Measurements from ENCODE around the gene POLN.
"Not testable (repeated sequence)": the region's sequence is repeated elsewhere in the genome, so short reads cannot be mapped to it uniquely, and the experiment has no call there.

POLN gene

GRCh38 chr4:2212831-2213230, 29.1 kb downstream of the POLN start:
- no peak for DNase-seq

DNA sequence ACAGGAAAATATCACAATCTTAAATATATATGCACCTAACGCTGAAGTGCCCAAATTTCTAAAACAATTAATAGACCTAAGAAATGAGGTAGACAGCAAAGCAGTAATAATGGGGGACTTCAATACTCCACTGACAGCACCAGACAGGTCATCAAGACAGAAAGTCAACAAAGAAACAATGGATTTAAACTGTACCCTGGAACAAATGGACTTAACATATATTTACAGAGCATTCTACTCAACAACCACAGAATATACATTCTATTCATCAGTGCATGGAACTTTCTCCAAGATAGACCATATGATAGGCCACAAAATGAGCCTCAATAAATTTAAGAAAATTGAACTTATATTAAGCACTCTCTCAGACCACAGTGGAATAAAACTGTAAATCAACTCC, 39.1 kb downstream of the POLN start:
- DNase-seq: not testable (repeated sequence)

DNA sequence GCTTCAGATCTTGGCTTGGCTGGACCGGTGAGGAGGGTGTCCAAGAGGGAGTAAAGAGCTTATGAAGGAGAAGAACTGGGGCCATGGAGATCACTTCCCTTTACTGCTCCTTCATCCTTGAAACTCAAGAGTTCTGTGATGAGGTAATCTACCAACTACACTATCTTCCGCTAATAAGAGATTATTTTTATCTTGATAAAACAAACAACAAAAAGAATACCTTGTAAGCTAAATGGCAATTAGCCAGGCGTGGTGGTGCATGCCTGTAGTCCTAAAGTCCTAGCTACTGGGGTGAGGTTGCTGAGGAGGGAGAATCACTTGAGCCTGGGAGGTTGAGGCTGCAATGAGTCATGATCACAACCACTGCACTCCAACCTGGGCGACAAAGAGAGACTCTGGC, 47.4 kb downstream of the POLN start:
- DNase-seq: no peak

GRCh38 chr4:2193326-2193725, 48.6 kb downstream of the POLN start:
- DNase-seq: no peak

- DNase-seq: no peak
Observed at GRCh38 chr4:2186865-2187172, 55.1 kb downstream of the POLN start.

DNA sequence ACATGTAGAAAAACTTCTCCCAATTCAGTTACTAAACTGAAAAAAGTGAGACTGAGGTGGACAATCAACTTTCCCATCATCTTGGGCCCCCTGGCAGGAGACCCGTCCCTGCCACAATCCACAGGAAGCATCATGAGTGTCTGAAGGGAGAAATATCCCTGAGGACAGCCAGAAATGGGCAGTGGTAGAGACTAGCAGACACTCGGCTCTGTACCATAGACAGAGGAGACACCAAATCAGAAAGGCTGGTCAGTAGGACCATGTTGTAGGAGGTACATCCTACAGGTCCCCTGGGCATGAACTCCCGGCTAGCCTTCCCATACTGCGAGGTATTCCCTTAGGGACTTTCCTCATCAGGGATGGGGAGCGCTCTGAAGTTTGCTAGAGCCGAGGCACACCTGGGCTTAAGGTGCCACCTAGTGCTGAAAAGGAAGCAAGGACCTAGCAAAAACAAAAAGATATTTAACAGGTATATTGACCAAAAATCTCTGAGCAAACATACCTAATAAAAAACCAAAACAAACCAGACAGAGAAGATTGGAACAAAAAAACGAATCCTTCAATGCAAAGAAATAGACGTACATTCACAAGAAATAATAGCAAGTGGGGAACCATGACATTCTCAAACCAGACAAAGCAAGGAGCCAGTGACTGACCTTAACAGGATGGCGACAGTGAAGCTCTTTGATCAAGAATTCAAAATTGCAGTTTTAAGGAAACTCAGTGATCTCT, 55.6 kb downstream of the POLN start:
- DNase-seq: no peak

DNA sequence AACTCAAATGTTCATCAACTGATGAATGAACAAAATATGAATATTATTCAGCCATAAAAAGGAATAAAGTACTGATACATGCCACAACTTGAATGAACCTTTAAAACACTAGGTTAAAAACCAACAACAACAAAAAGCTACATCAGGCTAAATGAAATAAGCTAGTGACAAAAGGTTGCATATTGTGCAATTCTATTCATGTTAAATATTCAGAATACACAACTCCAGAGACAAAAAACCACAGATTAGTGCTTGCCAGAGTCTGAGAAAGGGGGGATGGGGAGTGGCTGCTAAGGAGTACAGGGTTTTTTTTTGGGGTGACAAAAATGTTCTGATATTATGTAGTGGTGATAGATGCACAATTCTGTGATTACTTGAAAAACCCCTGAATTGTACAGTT, 58.5 kb downstream of the POLN start:
- no peak for DNase-seq

DNA sequence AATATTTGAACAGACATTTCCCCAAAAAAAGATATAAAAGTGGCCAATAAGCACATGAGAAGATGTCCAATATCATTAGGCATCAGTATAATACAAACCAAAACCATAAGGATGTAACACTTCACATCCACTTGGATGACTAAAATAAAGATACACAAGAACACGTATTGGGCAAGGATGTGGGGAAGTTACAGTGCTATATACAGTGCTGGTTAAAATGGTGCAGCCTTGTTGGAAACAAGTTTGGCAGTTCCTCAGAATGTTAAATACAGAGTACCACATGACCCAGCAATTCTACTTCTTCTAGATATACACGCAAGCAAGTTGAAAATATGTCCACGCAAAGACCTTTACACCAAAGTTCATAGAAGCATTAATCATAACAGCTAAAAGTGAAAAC, 58.9 kb downstream of the POLN start:
- no peak for DNase-seq

DNA sequence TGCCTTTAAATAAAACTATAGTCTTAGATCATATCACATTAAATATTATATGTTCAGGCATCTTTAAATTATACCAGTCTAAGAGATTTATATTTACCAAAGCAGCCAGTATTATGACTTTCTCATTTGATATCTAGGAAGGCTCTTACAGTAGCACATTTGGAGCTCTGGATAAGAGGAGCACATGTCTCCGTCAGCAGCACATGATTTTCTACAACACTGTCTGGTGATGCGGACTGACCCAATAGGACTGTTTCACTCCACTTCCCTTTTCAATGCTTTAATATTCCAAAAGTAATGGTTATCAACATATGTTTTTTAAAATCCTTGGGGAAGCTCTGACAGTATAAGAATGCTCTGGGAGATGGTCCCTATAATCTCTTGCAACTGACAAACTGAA, 61.5 kb downstream of the POLN start:
- no peak for DNase-seq

DNA sequence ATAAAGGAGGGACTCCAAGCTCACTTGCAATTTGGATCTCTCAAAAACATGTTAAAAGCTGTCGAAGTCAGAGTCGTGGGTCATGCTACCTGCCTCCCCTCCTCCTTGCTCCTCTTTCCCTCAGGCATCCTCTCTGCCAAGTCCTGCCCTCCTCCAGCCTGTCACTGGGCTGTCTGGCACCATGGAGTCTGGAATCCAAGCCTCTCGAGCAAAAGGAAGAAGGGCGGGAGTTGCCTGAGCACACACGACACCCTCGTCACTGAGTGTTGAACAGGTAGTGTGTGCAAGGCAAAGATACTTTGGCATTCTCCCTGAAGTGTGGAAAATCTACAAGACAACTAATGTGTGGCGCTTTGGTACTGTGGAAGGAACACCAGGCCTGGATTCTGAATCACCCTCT, 62.2 kb downstream of the POLN start:
- DNase-seq: no peak

- no peak for DNase-seq
Observed at GRCh38 chr4:2178986-2179385, 62.9 kb downstream of the POLN start.

- DNase-seq: no peak
Observed at GRCh38 chr4:2177443-2178093, 64.4 kb downstream of the POLN start.

DNA sequence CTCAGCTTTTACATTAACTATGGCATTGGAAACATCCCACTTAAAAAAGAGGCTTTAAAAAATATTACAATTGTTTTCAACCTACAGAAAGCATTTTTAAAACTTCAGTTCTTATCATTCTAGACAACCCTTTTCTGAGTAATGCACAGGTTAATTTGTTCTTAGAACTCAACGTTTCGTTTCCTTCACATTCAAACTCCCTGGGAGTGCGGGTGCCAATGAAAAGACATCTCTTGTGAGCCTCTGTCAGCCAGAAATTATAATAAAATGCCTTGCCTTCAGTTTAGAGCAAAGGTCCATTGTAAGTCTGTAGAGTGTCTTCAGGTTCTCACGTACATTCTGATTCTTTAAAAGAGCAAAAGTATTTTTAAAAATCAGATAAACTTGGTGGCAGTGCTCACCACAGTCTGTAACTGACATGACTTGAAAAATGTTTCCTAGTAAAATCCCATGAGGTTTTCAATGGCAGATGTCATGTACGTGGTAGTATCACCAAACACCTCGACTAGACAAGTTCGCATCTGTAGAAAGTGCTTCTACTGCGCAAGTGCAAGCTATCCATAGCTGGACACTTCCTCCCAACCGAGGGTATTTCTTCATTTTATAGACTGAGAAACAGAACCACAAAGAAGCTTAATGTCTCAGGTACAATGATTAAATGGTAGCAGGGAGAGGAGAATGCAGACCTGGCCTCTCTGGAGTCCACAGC, 65.8 kb downstream of the POLN start:
- no peak for DNase-seq

DNA sequence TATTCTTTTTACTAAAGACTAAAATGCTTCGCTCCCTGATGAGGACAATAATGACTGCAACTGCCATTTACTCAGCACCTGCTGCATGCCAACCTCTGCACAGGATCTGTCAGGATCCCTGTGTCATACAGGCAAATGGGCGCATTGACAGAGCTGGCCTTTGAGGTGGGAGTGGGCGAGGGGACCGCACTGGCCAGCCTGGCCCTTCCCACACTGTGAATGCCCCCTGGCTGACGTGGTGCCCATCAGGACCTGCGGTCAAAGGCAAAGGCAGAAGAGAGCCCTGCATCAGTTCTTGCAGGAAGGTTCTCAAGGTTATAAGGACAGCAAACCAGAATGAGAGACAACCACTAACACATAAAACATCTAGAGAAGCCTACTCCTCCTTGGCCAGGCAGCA, 67.9 kb downstream of the POLN start:
- no peak for DNase-seq

GRCh38 chr4:2172627-2173231, 69.2 kb downstream of the POLN start:
- peak in 3 of 6 experiments; percentile 3 to 50 (median 31) for DNase-seq

DNA sequence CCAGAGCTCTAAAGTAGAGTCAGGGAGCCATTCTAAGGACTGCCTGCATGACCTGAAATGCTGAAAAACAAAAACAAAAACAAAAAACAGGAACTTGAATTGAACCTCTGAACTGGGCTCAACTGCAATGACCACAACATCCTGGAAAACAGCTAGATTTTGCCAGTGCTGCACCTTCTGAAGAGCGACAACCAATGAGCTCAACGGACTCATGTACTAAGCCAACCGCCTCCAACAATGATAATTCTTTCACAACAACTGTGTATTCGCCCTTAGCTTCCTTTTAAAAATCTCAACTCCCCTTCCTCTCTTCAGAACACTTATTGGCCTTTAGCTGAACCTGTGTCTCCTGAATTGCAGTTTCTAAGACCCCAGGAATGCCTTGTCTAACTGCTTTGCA, 69.8 kb downstream of the POLN start:
- DNase-seq: peak in 1 of 6 experiments; percentile 24

DNA sequence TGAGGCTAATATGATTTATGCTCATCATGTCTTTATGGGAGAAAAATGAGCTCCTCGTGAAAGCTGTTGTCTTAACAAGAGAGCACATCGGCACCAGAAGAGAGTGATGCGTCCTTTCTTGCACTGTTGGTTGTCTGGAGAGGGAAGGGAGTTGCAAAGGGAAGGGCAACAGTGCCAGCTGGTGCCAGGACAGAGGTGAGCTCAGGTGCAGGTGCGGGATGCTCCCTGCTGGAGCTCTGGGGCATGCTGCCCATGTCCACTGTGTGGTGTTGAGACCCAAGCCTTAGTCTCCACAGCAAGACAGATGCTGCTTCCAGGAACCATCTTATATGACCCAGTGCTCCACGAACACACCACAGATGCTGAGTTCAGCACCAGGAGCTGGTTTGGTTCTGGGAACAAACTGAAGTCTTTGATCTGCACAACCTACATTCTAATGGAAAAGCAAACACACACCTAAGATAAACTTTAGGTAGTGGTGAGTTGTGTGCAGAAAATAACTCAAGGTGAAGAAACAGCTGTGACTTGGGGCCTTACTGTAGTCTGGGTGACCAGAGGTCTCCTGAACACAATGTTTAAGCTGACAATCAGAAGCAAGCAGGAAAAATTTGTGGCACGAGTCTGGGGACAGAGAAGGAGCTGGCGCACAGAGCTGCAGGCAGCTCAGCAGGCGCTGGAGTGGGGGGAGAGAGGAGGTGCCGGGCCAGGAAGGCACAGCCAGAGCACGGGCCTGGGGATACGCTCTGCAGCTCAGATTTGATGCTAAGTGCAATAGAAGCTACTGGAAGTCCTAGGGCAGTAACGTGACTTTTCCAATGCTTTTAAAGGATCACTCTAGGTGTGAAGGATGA, 73.2 kb downstream of the POLN start:
- no peak for DNase-seq

DNA sequence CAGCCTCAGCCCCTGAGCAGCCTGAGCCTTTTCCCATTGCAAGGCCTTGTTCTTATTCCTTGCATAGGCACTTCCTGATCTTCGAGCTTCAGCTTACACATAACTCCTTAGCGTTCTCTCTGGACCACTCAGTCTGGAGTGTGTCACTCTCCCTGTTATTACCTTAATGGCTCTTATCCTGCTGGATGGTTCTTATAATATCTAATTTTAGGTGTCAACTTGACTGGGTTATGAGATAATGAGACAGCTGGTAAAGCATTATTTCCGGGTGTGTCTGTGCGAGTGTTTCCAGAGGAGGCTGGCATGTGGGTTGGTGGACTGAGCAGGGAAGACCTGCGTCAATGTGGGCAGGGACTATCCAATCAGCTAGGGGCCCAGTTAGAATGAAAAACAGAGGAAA, 75.7 kb downstream of the POLN start:
- no peak for DNase-seq

DNA sequence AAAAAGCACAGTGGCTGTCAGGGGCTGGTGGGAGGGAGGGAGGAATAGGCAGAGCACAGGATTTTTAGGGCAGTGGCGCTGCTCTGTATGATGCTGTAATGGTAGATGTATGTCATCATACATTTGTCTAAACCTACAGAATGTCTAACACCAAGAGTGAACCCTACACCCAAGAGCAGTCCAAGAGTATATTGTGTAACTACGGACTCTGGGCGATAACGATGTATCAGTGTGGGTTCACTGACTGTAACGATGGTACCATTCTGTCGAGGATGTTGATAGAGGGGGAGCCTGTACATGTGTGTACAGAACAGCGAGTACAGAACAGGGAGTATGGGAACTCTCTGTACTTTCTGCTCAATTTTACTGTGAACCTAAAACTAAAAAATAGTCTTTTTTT, 76.5 kb downstream of the POLN start:
- no peak for DNase-seq

DNA sequence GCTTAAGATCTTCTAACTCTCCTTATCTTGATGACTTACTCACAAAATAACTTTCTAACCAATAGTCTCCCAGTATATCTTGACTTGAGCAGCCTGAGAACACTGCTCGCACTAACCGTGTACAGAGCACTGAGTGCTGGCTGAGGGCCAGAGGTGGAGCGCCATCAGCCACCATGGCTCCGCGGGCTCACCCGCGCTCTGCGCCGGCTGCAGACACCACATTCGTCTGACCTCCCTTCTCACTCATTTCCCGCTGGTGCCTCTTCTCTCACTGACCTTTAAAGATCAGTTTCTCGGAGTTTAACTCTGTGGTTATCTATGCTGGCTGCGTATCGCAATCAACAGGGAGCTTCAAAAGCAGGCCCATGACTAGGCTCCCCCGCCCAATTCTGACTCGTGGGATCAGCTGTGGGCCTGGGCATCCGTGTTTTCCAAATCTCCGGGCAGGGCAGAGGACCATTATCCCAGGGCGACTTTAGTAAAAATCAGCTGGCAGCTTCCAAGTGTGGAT, 78.6 kb downstream of the POLN start:
- DNase-seq: no peak

DNA sequence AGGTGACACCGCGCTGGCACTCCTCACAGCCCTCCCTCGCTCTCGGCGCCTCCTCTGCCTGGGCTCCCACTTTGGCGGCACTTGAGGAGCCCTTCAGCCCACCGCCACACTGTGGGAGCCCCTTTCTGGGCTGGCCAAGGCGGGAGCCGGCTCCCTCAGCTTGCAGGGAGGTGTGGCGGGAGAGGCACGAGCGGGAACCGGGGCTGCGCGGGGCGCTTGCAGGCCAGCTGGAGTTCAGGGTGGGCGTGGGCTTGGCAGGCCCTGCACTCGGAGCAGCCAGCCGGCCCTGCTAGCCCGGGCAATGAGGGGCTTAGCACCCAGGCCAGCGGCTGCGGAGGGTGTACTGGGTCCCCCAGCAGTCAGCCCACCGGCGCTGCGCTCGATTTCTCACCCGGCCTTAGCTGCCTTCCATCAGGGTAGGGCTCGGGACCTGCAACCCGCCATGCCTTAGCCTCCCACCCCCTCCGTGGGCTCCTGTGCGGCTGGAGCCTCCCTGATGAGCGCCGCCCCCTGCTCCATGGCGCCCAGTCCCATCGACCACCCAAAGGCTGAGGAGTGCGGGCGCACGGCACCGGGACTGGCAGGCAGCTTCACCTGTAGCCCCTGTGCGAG, 80.7 kb downstream of the POLN start:
- not testable (repeated sequence) for DNase-seq

DNA sequence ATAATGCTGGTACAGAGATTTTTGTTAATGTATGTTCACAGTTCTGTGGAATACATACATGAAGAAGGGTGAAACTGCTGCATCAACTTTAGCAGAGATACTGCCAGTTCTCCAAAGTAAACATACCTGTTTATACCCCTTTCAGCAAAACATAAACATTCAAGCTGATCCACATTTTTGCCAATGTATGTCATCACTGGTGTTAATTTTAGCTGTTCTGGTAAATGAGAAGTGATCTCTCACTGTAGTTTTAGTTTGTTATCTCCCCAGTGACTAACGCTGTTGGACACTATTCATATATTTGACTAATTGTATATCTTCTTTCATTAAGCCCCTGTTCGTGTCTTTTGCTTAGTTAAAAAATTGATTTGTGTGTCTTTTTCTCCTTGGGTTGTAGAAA, 82.0 kb downstream of the POLN start:
- DNase-seq: no peak
